Transverse colon (tissue), 3 donors: Measurements from ENCODE around the gene CES5A.

Experiments used
- POLR2A ChIP-seq: fragments of 450-650 bp; IDR thresholded peaks from one replicate; pipeline ENCODE4 v1.6.1; 2016; ENCODE audit warnings: antibody characterized with exemption, mild to moderate bottlenecking, moderate library complexity
- TF ChIP-seq, protein P1 (sequence below), 5 experiments: fragments of 200-600 bp in 3 of 5; fragments of 450-650 bp in 2 of 5; sonication (generic) in 3 of 5; IDR thresholded peaks; 1 replicate in 2 of 5; 2 replicates in 3 of 5; pipeline ENCODE4 v1.5.1; 2016 to 2017; ENCODE audit warnings: antibody characterized with exemption in 5 of 5, inconsistent platforms in 3 of 5, mild to moderate bottlenecking in 2 of 5, moderate library complexity in 1 of 5

DNA sequence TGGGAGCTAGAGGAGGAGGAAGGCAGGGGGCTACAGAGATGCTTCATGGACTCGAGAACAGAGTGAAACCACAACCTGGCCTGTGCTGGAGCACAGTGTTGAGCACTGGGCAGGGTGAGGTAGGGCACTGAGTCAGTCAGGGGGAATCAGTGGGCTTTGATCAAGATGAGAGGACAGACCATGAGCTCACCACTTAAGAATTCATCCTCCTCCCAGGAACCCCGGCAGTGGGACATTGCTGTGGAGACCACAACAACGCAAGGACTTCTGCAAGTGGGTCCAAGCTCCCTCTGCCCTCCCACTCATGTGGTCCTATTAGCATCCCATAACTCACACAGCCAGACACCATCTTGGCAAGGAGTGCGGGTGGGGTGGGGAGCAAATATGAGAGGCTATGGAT is 1.7 kb upstream of the CES5A start:
- TF ChIP-seq POLR2A, result no peak
- TF ChIP-seq, protein P1, sequence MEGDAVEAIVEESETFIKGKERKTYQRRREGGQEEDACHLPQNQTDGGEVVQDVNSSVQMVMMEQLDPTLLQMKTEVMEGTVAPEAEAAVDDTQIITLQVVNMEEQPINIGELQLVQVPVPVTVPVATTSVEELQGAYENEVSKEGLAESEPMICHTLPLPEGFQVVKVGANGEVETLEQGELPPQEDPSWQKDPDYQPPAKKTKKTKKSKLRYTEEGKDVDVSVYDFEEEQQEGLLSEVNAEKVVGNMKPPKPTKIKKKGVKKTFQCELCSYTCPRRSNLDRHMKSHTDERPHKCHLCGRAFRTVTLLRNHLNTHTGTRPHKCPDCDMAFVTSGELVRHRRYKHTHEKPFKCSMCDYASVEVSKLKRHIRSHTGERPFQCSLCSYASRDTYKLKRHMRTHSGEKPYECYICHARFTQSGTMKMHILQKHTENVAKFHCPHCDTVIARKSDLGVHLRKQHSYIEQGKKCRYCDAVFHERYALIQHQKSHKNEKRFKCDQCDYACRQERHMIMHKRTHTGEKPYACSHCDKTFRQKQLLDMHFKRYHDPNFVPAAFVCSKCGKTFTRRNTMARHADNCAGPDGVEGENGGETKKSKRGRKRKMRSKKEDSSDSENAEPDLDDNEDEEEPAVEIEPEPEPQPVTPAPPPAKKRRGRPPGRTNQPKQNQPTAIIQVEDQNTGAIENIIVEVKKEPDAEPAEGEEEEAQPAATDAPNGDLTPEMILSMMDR (IDR thresholded peaks at IDR 0.05), result no peak
